Mesendoderm (in vitro differentiated cells): ENCODE results near the gene RAPGEF4.
A peak's percentile ranks its signal among the peaks of the same experiment; 100 is the strongest.

Source experiments
- DNase-seq: peaks from one replicate; pipeline ENCODE4 v3.0.0; 2013
- H2AK5ac ChIP-seq: 2 replicates; pipeline ENCODE4 v1.6.1; 2013; ENCODE audit warnings: low read length, inconsistent platforms
- H2BK120ac ChIP-seq: 2 replicates; pipeline ENCODE4 v1.6.1; 2013; ENCODE audit warnings: low read depth, mild to moderate bottlenecking, low read length, moderate library complexity, mixed read lengths
- H2BK15ac ChIP-seq: replicated peaks from 2 replicates; pipeline ENCODE4 v1.6.1; 2013; ENCODE audit warnings: low read depth, mild to moderate bottlenecking, moderate library complexity
- H2BK5ac ChIP-seq: 2 replicates; pipeline ENCODE4 v1.6.1; 2013; ENCODE audit warnings: low read length, inconsistent platforms
- H3K18ac ChIP-seq: 2 replicates; pipeline ENCODE4 v1.6.1; 2013; ENCODE audit warnings: mild to moderate bottlenecking, low read length, mixed read lengths
- H3K23ac ChIP-seq: one replicate; pipeline ENCODE4 v1.6.1; 2013; ENCODE audit warnings: low read length
- H3K27ac ChIP-seq: 2 replicates; pipeline ENCODE4 v1.5.1; 2013; ENCODE audit warnings: low read depth, mild to moderate bottlenecking, inconsistent platforms, low read length, moderate library complexity
- H3K27me3 ChIP-seq: 2 replicates; pipeline ENCODE4 v1.6.1; 2013; ENCODE audit warnings: low read length, control low read depth, mild to moderate bottlenecking, inconsistent platforms; ENCODE audit not compliant: insufficient read depth, poor library complexity
- H3K36me3 ChIP-seq: 2 replicates; pipeline ENCODE4 v1.6.1; 2013; ENCODE audit warnings: low read length, inconsistent platforms; ENCODE audit not compliant: control insufficient read depth, insufficient read depth
- H3K4ac ChIP-seq: one replicate; pipeline ENCODE4 v1.6.1; 2013; ENCODE audit warnings: low read depth, mild to moderate bottlenecking, low read length, moderate library complexity
- H3K4me1 ChIP-seq: 2 replicates; pipeline ENCODE4 v1.6.1; 2013; ENCODE audit warnings: low read depth, low read length, inconsistent platforms; ENCODE audit not compliant: control insufficient read depth
- H3K4me2 ChIP-seq: 2 replicates; pipeline ENCODE4 v1.6.1; 2013; ENCODE audit warnings: low read length
- H3K4me3 ChIP-seq: 2 replicates; pipeline ENCODE4 v1.5.1; 2013; ENCODE audit warnings: mild to moderate bottlenecking, low read length
- H3K56ac ChIP-seq: one replicate; pipeline ENCODE4 v1.6.1; 2013; ENCODE audit warnings: low read length
- H3K79me1 ChIP-seq: 2 replicates; pipeline ENCODE4 v1.6.1; 2013; ENCODE audit warnings: low read length, inconsistent platforms
- H3K79me2 ChIP-seq: 2 replicates; pipeline ENCODE4 v1.6.1; 2013; ENCODE audit warnings: mild to moderate bottlenecking, low read length; ENCODE audit not compliant: control insufficient read depth, insufficient read depth
- H3K9ac ChIP-seq: 2 replicates; pipeline ENCODE4 v1.6.1; 2013; ENCODE audit warnings: low read length, inconsistent platforms
- H4K5ac ChIP-seq: one replicate; pipeline ENCODE4 v1.6.1; 2013; ENCODE audit warnings: low read length
- H4K8ac ChIP-seq: one replicate; pipeline ENCODE4 v1.6.1; 2013; ENCODE audit warnings: low read depth, mild to moderate bottlenecking, control low read depth, low read length, moderate library complexity
- WGBS: extraction: QIAGEN DNeasy Blood & Tissue Kit; methylation state at CpG from one replicate; pipeline ENCODE4 v1.1.7; 2013; ENCODE audit warnings: low lambda C conversion rate, missing lambda C conversion rate; ENCODE audit not compliant: insufficient coverage; ENCODE audit errors: extremely low coverage; 5-methylcytosine and 5-hydroxymethylcytosine counted together

The RAPGEF4 gene

DNA sequence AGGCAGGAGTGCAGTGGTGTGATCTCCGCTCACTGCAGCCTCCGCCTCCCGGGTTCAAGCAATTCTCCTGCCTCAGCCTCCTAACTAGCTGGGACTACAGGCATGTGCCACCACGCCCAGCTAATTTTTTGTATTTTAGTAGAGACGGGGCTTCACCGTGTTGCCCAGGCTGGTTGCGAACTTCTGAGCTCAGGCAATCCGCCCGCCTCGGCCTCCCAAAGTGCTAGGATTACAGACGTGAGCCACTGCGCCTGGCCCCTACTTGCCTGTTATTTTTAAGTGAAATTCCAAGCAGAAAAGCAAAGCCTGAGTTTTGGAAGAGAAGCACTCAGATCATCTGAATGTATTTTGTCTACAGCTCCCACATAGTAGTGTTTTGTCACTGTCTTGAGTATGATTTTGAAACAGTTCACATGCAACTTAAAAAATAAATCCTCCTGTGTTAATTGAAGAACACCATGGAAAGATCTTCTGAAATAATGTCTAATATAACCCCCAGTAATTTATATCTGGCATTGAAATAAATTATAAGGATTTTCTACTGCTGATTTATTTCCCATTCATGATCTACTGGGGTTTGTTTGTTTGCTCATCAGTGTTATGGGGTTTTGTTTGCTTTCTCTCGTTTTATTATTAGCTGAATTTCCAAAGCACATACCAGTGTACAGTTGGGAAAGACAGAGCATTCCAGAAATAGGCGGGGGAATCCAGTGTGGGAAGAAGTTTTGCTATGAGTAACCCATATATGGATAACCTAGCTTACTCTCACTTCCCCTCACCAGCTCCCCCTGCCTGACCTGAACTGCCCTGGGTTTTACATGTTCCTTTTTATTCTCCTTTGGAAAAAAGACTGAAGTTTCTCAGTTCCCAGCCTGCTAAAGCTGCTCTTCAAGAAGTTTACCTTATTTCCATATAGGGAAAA, 259.9 kb downstream of the RAPGEF4 start:
- Histone ChIP-seq H3K18ac (no peak overlapping the region), H3K9ac (no peak overlapping the region), H3K4me2 (no peak overlapping the region), H2BK120ac (no peak overlapping the region), H4K5ac (no peak overlapping the region), H3K56ac (no peak overlapping the region), H3K23ac (no peak overlapping the region), H3K79me1 (no peaks in the 10 kb centered on the region), H3K4me3 (no peak overlapping the region), H3K27ac (no peak overlapping the region), H2BK5ac (no peak overlapping the region), H3K36me3 (no peaks in the 10 kb centered on the region), H3K4me1 (peaks cover 2% of the 10 kb centered on the region), H3K79me2 (no peaks in the 10 kb centered on the region), H2BK15ac (no peak overlapping the region), H4K8ac (no peak overlapping the region), H3K4ac (no peak overlapping the region), H2AK5ac (no peak overlapping the region), H3K27me3 (no peaks in the 10 kb centered on the region)
- no CpG with 5 or more reads among the region's 14 CpGs for WGBS
- DNase-seq = peak; percentile 23

DNA sequence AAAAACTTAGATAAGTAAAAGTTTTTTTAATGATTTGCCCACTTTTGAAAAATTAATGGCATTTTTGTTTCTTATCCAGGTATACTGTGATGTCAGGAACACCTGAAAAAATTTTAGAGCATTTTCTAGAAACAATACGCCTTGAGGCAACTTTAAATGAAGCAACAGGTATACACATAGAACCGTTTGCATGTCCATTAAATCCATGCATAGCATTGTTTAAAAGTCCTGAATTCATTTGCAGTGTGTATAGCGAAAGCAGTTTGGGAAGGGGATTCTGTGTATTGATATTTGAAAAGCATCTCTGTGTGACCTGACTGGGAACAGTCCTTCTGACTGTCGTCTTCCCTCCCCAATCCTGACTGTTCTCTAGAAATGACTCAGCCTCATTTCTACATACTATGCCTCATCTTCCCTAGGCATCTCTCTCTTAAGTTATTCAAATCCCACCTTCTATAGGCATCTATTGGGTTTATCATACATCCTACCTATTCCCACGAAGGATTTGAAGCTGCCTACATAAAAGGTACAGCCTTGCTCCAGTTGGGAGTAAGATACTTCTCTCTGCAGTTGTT, 260.8 kb downstream of the RAPGEF4 start:
- Histone ChIP-seq H3K4me1 (peaks cover 2% of the 10 kb centered on the region), H3K4ac (no peak overlapping the region), H3K79me1 (no peaks in the 10 kb centered on the region), H3K4me3 (no peak overlapping the region), H3K23ac (no peak overlapping the region), H2BK120ac (no peak overlapping the region), H4K8ac (no peak overlapping the region), H2BK15ac (no peak overlapping the region), H3K36me3 (no peaks in the 10 kb centered on the region), H3K79me2 (no peaks in the 10 kb centered on the region), H3K27me3 (no peaks in the 10 kb centered on the region), H2BK5ac (no peak overlapping the region), H3K18ac (no peak overlapping the region), H2AK5ac (no peak overlapping the region), H3K4me2 (no peak overlapping the region), H4K5ac (no peak overlapping the region), H3K27ac (no peak overlapping the region), H3K9ac (no peak overlapping the region), H3K56ac (no peak overlapping the region)
- WGBS = no CpG with 5 or more reads among the region's 5 CpGs
- no peak for DNase-seq

GRCh38 chr2:172997031-172997430, 261.4 kb downstream of the RAPGEF4 start:
- Histone ChIP-seq H3K79me1 (no peaks in the 10 kb centered on the region), H3K18ac (no peak overlapping the region), H3K27ac (no peak overlapping the region), H3K23ac (no peak overlapping the region), H3K9ac (no peak overlapping the region), H3K4me3 (no peak overlapping the region), H2BK120ac (no peak overlapping the region), H3K36me3 (no peaks in the 10 kb centered on the region), H3K4ac (no peak overlapping the region), H3K4me1 (peaks cover 2% of the 10 kb centered on the region), H4K5ac (no peak overlapping the region), H3K4me2 (no peak overlapping the region), H3K79me2 (no peaks in the 10 kb centered on the region), H2BK15ac (no peak overlapping the region), H3K27me3 (no peaks in the 10 kb centered on the region), H4K8ac (no peak overlapping the region), H2AK5ac (no peak overlapping the region), H2BK5ac (no peak overlapping the region), H3K56ac (no peak overlapping the region)
- DNase-seq = no peak
- WGBS = no CpG with 5 or more reads among the region's 2 CpGs

- Histone ChIP-seq H3K79me2 (no peaks in the 10 kb centered on the region), H4K8ac (no peak overlapping the region), H2BK120ac (no peak overlapping the region), H3K4me1 (peaks cover 2% of the 10 kb centered on the region), H2AK5ac (no peak overlapping the region), H3K4ac (no peak overlapping the region), H3K4me2 (no peak overlapping the region), H3K4me3 (no peak overlapping the region), H3K79me1 (no peaks in the 10 kb centered on the region), H3K36me3 (no peaks in the 10 kb centered on the region), H3K27ac (no peak overlapping the region), H2BK15ac (no peak overlapping the region), H3K56ac (no peak overlapping the region), H3K18ac (no peak overlapping the region), H2BK5ac (no peak overlapping the region), H4K5ac (no peak overlapping the region), H3K23ac (no peak overlapping the region), H3K9ac (no peak overlapping the region), H3K27me3 (no peaks in the 10 kb centered on the region)
- no peak for DNase-seq
- WGBS = no CpG with 5 or more reads among the region's 2 CpGs
These were observed 263.1 kb downstream of the RAPGEF4 start for GRCh38 chr2:172998547-172999272.

DNA sequence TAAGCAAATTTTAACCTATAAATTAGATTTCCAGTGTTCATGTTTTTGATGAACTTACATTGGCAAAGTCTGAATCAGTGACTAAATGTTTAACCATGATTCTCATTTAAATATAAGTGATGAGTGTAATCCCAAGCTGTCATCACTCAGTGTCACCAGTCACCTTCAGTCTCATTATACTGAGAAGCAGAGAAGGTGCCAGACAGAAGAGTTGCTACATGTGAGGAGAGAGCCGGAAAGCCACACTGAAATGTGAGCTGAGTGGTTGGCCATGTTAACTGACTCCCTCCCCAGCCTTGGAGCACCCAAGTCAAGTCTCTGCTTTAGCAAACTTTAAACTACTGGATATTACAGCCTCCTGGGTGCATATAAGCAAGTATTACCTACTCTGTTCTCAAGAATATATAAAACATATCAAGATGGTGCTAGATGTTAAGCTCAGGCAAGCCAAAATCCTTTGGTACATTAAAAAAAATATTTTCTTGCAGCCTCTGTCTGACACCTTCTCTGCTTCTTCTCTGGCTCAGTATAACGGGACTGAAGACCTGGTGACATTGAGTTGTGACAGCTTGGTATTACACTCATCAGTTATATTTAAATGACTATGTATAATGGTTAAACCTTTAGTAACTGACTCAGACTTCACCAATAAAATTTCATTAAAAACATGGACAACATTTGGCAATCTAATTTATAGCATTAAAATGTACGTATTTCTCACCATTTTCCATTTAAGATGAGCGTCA, 264.2 kb downstream of the RAPGEF4 start:
- no peak overlapping the region for H3K9ac ChIP-seq
- no peak overlapping the region for H4K5ac ChIP-seq
- H3K27ac ChIP-seq = no peak overlapping the region
- no peak overlapping the region for H3K56ac ChIP-seq
- no peak overlapping the region for H2BK5ac ChIP-seq
- H3K4me3 ChIP-seq = no peak overlapping the region
- WGBS = no CpG with 5 or more reads among the region's 4 CpGs
- H3K4me2 ChIP-seq = no peak overlapping the region
- H3K27me3 ChIP-seq = no peaks in the 10 kb centered on the region
- H3K79me1 ChIP-seq = no peaks in the 10 kb centered on the region
- no peak overlapping the region for H2AK5ac ChIP-seq
- no peak overlapping the region for H2BK120ac ChIP-seq
- no peaks in the 10 kb centered on the region for H3K79me2 ChIP-seq
- H4K8ac ChIP-seq = no peak overlapping the region
- H2BK15ac ChIP-seq = no peak overlapping the region
- no peak overlapping the region for H3K4ac ChIP-seq
- no peak overlapping the region for H3K23ac ChIP-seq
- no peaks in the 10 kb centered on the region for H3K36me3 ChIP-seq
- H3K18ac ChIP-seq = no peak overlapping the region
- peak; percentile 44 for DNase-seq
- peaks cover 2% of the 10 kb centered on the region for H3K4me1 ChIP-seq
